Pons (tissue), 1 donor: Measurements from ENCODE around the gene ZNF407.
"Not testable (repeated sequence)": the region's sequence is repeated elsewhere in the genome, so short reads cannot be mapped to it uniquely, and the experiment has no call there.

Experiments
- DNase-seq: peaks from one replicate; pipeline ENCODE4 v3.0.0-alpha.2; 2016; ENCODE audit warnings: low spot score

The ZNF407 gene

DNA sequence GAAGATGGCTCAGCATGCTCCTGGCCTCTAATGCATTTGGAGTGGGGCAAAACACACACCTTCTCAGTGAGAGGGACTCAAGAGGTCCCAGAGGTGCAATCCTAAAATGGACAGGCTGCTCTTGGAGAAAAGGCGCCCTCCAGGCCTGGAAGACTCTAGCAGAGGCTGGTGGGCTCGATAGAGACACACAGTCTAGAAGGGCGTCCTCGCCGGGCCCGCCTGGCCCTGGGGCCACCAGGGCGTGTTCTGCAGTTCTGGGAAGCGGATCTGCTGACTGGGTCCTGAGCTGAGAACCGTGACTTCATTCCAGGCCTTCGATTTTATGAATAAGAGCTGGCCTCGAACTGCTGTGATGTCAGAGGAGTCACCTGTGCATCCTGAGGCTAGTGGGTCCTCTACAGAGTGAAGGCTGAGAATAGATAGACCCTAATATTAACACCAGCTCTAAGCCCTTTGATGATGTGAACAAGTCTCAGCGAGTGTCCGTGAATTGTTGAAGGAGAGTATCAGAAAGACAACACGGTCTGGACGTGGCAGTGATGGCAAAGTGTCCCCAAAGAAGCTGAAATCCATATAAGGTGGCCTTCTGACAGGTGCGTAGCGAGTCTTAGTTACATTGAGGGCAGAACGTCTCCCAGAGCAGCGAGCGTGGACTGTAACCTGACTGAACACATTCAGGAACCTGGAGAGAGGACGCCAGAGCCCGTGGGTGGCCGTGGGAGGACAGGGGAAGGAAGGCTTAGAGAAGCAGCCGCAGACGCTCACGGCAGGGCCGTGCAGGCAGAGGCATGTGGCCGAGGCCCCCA, 474.4 kb downstream of the ZNF407 start:
- DNase-seq: no peak

DNA sequence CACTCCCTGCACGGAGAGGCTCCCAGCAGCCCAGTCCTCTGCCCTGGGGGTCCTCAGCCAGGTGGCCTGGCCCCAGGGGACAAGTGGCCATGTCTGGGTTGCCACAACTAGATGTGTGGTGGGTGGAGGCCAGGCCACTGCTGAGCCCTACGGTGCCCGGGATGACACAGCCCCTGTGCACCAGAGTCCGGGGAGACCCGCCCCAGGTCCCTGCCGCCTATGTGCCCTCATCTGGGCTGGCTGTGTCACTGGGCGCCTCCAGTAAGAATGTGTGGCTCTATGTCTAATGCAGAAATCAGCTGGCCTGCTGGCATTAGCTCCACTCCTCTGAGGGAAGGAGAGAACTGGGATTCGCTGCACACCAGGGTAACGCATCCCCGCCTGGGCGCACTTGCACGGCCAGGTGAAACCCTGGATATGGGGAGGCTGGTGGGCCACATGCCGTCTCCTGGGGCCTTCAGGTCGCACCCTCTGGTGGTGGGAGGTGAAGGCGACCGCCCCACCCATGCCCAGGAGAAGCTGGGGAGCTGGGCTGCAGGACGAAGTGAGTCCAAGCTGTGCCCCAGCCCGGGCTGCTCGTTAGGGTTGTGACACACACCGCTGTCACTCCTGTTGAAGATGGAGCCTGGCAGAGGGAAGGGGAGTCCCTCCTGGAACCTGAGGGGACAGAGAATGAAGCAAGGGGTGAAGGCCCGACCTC, 475.2 kb downstream of the ZNF407 start:
- DNase-seq: no peak

DNA sequence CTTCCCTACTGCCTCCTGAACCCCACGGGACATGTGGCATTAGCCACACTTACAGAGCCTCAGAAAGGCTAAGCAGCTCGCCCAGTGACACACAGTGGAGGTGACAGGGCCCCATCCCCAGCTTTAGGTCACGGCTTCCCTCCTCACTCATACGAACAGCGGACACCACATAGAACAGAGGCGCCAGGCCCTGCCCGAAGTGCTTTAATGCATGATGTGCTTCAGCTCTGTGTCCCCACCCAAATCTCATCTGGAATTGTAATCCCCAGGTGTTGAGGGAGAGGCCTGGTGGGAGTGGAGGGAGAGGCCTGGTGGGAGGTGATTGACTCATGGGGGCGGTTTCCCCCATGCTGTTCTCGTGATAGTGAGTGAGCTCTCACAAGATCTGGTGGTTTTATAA, 476.0 kb downstream of the ZNF407 start:
- DNase-seq: no peak

DNA sequence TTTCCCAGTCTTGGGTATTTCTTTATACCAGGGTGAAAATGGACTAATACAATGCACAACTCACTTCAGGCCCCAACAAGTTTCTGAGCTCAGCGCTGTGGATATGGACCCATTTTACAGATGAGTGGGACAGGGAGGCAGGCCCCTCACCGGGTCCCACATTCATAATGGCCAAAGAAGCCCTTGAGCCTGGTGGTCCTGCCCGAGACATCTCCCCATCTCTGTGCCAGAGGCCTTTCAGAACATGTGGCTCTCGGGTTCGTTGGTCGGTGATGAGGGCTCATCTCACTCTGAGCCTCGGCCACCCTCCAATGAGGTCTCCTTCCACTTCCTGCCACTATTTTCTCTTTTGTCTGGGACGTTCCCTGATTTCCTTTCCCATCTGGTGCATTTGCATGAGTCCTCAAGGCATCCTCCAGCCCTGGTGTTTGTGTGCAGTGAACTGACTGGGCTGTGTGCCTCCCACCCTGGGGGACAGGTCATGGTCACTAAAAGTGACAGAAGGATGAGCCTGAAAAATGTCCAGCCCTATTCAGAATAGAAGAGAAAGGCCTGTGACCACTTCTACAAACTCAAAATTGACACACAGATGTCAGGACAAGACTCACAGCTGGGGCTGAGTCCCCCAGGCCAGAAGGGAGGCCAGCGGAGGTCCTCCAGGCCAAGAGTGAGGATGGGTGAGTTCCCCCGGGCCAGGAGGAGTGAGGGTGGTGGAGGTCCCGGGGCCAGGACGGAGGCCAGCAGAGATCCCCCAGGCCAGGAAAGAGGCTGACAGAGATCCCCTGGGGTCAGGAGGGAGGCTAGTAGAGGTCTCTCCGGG, 476.7 kb downstream of the ZNF407 start:
- no peak for DNase-seq

DNA sequence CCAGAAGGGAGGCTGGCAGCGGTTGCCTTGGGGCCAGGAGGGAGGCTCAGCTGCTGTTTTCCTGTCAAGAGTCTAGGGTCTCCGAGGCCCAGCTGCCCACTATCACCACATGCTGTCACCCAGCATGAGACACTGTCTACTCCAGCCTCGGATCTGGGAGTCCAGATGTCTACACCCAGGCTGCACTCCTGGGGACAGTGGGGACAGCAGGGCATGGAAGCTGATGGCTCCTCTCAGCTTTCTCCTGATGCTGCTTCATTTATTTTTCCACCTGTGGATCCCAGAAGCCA, 477.3 kb downstream of the ZNF407 start:
- no peak for DNase-seq

DNA sequence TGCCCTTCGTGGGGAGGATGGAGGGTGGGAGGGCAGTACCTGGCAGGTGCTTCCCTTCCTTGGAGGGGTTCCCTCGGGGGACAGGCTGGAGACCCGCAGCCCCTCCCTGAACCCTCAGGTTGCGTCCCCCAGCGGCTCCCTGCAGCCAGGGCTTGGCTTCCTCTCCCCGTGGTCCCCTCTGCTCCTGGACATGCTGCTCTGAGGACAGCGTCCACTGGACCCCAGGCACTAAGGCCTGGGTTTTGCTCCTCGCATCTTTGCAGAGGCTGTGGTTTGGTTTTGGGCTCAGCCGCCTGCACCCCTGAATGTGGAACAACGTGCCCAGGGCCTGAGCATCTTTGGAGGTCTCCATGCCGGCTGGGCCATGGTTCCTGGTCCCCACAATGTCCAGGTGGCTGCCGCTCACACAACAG, 477.8 kb downstream of the ZNF407 start:
- DNase-seq: no peak

DNA sequence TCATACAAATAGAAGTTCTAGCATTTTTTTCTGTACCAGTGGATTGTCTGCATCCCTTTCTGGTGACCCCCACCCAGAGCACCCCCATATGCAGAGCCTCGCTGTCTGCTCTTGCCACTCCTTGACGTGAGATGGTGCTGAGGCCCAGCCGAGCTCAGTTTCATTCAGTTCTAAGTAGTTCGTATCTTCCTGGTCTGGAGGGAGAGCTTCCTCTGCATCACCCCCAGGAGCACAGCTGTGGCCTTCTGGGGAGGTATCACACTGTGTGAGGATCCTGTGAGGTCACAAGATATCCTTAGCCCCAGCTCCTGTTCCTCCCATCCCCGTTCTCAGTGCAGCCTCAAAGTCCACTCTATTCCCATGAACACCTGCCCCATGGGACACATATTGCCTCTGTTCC, 478.6 kb downstream of the ZNF407 start:
- no peak for DNase-seq

DNA sequence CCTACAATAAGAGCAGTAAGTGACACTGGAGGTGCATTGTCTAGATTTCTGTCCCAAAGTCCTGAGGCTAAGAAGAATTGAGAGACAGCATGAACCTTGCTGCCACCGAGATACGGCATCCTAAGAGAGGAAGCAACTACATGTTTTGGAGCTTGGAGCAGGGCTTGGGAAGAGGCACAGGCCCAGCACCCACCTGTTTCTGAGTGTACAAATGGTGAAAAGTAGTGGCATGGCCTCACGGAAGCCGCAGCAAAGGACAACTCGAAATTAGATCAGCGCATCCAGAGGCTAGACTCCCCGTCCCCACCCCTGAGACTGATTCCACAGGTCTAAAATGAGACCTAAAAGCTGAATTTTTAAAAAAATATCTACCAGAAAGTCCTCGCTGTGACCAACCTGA, 483.8 kb downstream of the ZNF407 start:
- no peak for DNase-seq

DNA sequence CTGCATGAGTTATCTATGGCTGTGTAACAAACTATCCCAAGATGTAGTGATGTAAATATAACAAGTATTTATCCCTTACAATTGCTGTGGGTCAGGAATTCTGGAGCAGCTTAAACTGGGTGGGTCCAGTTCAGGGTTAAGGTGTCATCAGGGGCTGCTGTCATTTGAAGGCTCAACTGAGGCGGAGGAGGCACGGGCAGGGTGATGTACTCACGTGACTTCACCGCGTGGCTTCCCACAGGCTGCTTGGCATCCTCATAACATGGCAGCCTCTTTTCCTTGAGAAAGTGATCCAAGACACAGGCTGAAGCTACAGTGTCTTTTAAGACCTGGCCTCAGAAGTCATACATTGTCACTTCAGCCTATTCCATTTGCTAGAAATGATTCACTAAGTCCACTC, 485.5 kb downstream of the ZNF407 start:
- DNase-seq: no peak

DNA sequence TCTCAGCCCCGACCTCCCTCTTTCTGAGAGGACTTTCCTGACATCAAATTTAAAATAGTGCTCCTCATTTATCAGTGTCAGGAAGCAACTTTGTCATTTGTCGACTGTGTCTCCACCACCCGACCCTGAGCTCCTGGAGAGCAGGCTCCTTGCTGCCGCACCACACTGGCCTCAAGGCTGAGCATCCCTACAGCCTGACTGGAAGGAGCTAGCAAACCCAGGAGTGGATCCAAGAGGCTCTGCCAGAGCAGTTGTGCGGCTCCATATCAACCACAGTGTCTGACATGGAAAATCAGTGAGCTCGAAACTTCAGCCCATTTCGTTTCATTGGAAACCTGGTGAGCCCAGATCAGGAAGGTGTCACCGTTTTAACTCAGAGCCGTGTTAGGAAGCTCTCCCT, 486.1 kb downstream of the ZNF407 start:
- DNase-seq: no peak

DNA sequence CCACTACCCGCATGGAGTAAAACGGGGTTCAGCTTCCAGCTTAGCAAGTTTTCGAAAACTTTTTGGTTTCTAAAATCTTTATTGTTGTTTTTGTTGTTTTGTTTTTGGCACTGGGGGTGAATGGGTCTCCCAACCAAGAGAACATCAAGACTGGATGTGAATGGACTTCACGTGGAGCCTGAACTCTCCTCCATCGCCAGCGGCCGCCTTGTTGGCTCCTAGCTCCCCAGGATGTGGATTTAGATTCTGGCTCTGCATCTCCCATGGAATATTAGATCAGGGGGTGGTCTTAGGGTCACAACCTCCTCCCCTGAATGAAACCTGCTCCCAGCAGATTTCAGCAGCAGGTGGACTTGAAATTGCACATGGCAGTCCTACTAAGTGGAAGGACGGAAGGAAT, 488.0 kb downstream of the ZNF407 start:
- not testable (repeated sequence) for DNase-seq

DNA sequence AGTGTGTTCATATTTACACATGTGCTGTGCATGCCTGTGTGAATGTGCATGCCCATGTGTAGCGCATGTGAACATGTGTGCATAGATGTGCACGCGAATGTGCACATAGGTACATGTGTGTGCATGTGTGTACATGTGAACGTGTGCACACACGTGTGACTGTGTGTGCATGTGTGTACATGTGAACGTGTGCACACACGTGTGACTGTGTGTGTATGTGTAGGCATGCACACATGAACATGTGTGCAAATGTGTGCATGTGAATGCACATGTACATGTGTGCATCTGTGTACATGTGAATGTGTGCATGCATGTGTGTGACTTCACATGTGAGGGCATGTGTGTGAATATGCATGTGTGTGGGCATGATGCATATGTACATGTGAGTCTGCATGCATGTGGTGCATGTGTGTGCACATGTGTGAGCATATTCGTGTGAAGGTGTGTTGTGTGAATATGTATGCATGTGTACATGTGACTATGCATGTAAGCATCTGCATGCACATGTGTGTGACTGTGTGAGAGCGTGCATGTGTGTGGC, 488.9 kb downstream of the ZNF407 start:
- DNase-seq: no peak

DNA sequence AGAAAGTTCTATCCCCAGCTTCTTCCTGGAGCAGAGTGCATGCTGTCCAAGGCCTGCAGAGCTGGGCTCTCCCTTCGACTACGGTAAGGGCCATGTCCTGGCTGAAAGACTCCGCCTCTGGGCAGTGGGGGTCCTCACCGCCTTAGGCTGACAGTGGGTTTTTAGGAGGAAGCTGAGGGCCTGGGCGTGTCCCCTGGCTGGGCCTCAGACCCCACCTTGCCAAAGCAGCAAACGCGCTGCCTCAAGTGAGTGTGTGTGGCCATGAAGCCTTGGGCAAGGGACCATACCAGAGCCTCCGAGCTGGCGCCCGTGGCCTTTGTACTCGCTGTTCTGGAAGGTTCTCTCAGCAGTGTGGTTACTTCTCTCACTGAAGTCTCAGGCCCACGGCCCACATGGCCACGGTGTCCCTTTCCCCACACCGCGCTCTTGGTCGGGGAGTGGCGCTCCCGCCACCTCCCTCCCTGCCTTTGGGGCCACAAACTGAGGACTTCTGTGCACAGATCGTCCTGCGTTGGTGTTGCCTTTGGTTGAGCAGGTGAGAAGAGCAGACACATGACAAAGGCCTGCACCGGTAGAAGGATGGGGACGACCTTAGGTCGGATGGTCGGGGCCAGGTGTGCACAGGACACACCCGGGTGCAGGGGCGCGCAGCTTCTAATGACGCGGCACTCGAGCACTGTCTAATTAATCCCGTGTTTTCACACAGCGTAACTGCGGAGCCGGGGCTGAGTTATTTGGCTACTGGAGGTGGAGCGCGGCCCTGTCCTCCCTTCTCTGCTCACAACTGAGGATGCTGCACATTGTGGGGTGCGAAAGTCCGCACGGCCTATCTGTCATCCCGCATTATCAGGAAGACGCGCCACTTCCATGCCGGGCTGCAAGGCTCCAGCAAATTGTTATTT, 489.7 kb downstream of the ZNF407 start:
- DNase-seq: no peak

DNA sequence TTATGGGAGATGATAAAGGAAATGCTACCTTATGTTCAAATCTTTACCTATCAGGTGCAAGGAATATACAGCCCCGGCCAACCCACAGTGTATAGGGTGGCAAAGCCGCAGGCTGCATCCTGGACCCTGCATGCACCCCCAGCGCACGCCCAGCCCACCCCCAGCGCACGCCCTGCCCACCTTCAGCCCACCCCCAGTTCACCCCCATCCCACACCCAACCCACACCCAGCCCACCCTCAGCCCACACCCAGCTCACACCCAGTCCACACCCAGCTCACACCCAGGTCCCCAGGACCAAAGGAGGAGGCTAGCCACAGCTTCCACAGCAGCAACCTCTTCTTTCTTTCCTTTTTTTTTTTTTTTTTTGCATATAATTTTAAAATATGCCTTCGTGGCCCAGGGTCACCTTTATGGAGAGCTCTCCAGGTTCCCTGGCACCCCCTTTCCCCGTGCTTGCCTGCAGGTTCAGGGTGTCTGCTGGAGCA, 490.4 kb downstream of the ZNF407 start:
- no peak for DNase-seq

DNA sequence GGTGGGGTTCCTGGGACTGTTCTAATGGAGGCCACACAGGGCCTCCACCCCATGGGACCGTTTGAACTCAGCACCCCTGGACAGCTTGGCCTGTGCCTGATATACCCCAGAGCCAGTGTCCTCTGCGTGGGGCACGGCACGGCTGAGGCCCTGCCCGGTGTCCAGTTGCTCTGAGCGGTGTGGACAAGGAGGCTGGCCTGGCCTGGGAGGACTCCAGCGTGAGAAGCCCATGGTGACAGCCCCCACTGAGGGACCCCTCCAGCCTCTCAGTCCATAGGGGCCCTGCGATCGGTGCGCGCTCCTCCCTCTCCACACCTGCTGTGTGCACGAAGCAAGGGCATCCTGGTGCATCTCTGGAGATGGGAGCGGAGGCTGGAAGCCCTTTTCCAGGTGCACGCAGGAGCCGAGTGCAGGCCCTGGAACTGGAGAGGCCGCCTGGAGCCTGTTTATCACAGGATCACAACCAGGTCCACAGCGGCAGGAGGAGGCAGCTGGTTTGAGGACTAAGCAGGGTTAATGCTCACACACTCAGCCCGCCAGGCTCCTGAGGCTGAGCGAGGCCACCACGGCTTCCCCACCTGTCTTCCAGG, 491.0 kb downstream of the ZNF407 start:
- DNase-seq: no peak

DNA sequence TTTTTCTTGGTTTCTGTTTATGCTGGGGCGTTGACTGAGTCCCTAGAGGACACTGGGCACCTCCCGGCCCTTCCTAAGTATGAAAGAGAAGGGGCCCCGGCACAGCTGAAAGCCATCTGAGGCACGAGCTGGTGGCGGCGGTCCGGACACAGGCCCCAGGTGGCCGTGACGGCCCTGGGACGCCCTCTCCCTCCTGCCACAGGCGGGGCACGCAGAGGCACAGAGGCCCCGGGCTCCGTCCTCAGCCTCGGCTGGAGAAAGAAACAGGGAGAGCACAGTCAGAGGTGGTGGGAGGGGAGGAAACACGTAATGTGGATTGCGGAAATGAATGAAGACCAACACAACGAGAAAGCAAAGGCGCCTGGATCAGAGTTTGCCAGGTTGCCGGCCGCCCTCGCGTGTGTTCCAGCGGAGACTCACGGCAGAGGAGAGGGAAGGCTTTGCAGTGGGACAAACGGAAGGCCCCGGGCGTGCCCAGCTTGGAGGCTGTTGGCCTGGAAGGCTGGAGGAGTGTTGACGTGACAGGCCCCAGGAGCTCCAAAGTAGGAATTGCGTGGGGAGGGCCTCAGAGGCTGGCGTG, 492.2 kb downstream of the ZNF407 start:
- no peak for DNase-seq

DNA sequence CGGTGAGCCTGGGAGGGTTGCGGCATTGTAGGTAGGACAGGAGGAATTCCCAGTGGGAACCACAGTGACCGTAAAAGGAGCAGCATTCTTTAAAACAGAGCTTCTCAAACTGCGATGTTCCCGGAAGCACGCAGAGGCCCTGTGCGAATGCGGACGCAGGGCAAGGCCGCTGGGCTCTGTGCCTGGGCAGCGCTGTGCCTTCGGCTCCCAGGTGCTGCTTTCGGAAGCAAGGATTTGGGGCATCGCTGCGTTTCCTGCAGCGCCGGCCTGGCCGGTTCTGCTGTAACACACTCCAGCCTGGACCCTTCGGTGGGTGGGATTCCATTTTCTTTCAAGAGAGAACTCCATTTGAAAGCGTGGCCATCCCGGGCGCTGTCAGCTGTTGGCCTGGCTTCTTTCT, 492.7 kb downstream of the ZNF407 start:
- no peak for DNase-seq

DNA sequence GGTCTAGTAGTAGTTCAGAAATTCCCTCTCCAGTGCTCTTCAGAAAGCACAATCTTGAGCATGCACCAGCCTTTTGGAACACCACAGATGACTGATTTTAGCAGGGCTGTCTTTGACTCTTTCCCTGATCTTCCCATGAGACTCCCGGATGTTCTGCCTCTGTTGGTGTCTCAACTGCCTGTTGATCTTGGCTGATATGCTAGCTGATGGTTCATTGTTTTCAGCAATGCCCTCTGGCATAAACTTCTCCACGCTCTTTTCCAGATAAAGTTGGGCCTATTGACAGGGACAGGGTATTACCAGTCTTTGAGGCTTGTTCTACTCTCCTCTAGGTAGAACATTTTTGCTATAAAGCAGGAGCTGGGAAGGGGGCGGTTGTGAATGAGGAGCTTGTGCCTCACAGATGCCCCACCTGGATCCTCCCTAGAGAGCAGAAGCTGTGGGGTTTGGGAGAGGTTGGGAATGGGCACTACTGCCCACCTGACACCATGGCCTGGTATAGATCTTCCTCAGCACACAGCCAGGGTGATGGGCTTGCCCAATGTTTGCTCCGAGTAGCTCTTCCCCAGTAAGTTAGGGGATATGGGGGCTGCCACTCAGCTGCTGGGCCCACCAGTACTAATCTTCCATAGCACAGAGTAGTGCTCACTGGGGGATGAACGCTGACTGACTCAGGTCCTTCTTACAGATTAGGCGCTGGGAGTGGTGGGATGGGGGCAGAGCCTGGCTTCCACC, 500.0 kb downstream of the ZNF407 start:
- no peak for DNase-seq

DNA sequence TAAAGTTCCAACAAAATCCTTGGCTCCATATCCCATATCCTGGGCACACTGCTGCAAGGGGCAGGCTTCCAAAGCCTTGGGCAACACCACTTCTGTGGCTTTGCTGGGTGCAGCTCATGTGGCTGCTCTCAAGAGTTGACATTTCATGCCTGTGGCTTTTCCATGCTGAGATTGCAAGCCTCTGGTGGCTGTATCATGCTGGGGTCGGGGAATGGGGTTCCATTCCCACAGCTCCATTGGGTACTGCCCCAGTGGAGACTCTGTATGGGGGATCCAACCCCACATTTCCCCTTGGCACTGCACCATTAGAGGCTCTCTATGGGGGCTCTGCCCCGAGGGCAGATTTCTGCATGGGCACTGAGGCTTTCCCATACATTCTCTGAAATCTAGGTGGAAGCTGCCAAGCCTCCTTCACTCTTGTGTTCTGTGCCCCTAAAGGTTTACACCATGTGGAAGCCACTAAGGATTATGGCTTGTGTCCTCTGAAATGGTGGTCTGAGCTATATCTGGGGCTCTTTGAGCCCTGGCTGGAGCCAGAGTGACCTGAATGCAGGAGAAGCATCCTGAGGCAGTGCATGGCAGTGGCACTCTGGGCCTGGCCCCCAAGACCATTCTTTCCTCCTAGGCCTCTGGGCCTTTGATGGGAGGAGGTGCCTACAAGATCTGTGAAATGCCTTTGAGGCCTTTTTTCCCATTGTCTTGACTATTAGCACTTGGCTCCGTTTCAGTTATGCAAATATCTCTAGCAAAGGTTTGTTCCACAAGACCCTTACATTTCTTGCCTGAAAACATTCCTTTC, 503.4 kb downstream of the ZNF407 start:
- no peak for DNase-seq
